Upper lobe of left lung (tissue), 4 donors: ENCODE measurements around the gene NEB.

Experiments
- EP300 ChIP-seq, 4 donors: sonication (generic); formaldehyde crosslinking; IDR thresholded peaks; one replicate each; pipeline ENCODE4 v1.5.1; 2017; ENCODE audit warnings: antibody characterized with exemption in 4 of 4, control low read depth in 2 of 4
- POLR2A ChIP-seq, 4 donors: fragments of 450-650 bp; IDR thresholded peaks; one replicate each; pipeline ENCODE4 v1.5.1; 2016 to 2017; ENCODE audit warnings: antibody characterized with exemption in 4 of 4, mild to moderate bottlenecking in 2 of 4
- TF ChIP-seq, protein P1 (sequence below), 6 experiments: fragments of 450-650 bp in 4 of 6; fragments of 200-600 bp in 2 of 6; sonication (generic) in 2 of 6; IDR thresholded peaks; one replicate each; pipeline ENCODE4 v1.5.1; 2016 to 2019; ENCODE audit warnings: antibody characterized with exemption in 6 of 6

DNA sequence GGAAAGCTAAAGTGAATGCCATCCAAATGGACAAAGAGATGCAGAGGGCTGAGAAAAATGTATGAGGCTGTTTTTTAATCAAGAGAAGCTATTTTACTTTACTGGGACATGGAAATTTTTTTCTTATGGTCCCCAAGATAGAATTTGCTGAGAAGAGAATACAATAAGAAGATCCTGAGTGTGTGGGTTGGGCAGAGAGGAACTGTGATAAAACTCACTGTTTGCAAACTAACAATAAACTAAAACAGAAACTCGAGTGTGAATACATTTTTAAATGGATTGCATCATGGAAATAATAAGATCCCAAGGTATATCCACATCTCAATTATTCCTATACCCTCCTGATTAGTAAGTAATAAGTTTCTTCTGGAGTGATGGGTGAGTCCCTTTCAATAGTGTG, 4.4 kb downstream of the NEB start:
- TF ChIP-seq POLR2A (IDR thresholded peaks at IDR 0.05) (no peak), EP300 (IDR thresholded peaks at IDR 0.05) (no peak)
- TF ChIP-seq, protein P1, sequence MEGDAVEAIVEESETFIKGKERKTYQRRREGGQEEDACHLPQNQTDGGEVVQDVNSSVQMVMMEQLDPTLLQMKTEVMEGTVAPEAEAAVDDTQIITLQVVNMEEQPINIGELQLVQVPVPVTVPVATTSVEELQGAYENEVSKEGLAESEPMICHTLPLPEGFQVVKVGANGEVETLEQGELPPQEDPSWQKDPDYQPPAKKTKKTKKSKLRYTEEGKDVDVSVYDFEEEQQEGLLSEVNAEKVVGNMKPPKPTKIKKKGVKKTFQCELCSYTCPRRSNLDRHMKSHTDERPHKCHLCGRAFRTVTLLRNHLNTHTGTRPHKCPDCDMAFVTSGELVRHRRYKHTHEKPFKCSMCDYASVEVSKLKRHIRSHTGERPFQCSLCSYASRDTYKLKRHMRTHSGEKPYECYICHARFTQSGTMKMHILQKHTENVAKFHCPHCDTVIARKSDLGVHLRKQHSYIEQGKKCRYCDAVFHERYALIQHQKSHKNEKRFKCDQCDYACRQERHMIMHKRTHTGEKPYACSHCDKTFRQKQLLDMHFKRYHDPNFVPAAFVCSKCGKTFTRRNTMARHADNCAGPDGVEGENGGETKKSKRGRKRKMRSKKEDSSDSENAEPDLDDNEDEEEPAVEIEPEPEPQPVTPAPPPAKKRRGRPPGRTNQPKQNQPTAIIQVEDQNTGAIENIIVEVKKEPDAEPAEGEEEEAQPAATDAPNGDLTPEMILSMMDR (IDR thresholded peaks at IDR 0.05): no peak
